Measurements from ENCODE around the gene TRIM15. TPM values are rescaled to one million over a fixed set of nuclear protein-coding genes. Genes with fewer than 3 reads are reported as not detected.

The TRIM15 gene
- total RNA-seq, 1 donor from 2014 or later: not detected

DNA sequence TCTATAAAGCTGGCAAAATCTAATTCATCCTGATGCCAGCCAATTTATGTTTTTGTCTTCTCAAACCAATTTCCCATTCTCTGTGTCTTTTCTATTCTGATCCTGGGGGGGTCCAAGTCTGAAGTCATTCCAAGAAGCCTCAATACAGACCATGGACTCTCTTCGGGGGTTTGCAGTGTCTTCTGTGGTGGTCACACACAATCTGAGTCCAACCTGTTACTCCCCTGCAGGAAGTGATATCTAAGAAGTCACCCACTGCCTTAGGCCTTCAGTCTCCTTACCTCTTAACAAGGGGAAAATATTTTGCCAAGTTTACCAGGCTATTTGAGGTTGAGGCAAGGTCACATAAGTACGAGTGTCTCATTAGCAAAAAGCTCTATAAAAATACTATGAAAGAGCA lies 48.0 kb downstream of the TRIM15 start:
- Mint-ChIP-seq H3K27me3 (ENCODE audit: low read depth) (no peaks in the 10 kb centered on the region), H3K9me3 (no peaks in the 10 kb centered on the region), H3K4me3 (peak overlapping the region; percentile 98), H3K36me3 (ENCODE audit: low read depth) (no peaks in the 10 kb centered on the region), H3K4me1 (peaks cover 67% of the 10 kb centered on the region), H3K27ac (ENCODE audit: unreplicated experiment) (no peak overlapping the region)
- TF ChIP-seq, protein P1, sequence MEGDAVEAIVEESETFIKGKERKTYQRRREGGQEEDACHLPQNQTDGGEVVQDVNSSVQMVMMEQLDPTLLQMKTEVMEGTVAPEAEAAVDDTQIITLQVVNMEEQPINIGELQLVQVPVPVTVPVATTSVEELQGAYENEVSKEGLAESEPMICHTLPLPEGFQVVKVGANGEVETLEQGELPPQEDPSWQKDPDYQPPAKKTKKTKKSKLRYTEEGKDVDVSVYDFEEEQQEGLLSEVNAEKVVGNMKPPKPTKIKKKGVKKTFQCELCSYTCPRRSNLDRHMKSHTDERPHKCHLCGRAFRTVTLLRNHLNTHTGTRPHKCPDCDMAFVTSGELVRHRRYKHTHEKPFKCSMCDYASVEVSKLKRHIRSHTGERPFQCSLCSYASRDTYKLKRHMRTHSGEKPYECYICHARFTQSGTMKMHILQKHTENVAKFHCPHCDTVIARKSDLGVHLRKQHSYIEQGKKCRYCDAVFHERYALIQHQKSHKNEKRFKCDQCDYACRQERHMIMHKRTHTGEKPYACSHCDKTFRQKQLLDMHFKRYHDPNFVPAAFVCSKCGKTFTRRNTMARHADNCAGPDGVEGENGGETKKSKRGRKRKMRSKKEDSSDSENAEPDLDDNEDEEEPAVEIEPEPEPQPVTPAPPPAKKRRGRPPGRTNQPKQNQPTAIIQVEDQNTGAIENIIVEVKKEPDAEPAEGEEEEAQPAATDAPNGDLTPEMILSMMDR (conservative IDR thresholded peaks at IDR 0.05): no peak
- no peak for DNase-seq (ENCODE audit: low read depth, low spot score)

DNA sequence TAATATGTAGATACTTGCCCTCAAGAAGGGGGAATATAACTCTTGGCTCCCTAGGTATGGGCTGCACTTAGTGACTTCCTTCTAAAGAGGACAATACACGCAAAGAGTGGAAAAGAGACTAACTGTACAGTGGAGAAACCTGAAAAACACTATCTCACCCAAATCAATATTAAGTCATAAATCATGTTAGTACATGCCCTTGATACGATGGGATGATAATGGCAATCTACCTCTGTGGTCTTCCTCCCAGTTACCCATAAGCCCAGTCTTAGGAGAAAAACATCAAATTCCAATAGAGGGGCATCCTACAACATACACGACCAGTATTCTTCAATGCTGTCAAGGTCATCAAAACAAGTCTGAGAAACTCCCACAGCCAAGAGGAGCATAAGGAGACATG lies 48.6 kb downstream of the TRIM15 start:
- Mint-ChIP-seq H3K27ac (ENCODE audit: unreplicated experiment) (no peak overlapping the region), H3K27me3 (ENCODE audit: low read depth) (no peaks in the 10 kb centered on the region), H3K9me3 (no peaks in the 10 kb centered on the region), H3K4me3 (peak overlapping the region; percentile 98), H3K4me1 (peaks cover 64% of the 10 kb centered on the region), H3K36me3 (ENCODE audit: low read depth) (no peaks in the 10 kb centered on the region)
- DNase-seq (ENCODE audit: low read depth, low spot score): no peak
- TF ChIP-seq, protein P1 (conservative IDR thresholded peaks at IDR 0.05): no peak

DNA sequence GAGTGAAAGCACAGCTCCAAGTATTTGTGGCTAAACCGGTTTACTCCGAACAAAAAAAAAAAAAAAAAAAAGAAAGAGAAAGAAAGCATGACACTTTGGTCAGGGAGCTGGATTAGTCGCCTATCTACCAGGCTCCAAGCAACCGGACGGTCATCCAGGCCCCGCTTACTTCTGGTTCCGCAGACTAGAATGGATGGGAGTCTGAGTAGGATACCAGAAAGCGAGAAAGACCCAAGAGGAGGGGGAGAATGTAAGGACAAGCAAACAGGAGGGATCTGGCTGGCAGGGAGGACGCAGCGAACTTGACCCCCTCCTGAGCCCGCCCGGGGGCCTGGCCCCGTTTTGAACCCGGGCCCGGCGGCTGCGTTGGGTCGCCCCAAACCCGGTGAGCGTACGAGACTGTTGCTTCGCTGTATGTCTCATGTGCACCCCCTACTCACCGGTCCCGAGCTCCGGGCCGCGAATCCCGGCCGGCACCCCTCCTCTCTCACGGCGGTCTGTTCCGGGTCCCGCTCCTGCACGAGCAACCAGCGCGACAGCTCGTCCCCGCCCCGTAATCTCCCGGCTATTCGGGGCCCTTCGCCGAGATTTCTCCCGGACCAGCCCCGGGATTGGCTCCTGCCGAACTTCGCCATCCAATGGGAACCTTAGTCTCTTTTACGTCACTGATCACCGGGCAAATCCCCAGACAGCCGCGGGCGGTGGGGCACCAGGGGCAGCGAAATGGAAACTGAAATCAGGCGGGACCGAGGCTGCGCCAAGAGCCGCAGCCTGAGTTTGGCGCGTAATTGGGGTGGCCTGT lies 49.7 kb downstream of the TRIM15 start, which contains the start of gene TRIM26:
TSS of gene TRIM26 (minus strand) at position 542 of the 802 bp plus-strand sequence. CDS start 14,303 bp downstream, outside the sequence.
- peak within 1 kb of the TSS; percentile 96 for H3K27ac Mint-ChIP-seq (ENCODE audit: unreplicated experiment)
- peaks cover 55% of the 10 kb centered on the region for H3K4me1 Mint-ChIP-seq
- peak; percentile 94 for DNase-seq (ENCODE audit: low read depth, low spot score)
- H3K9me3 Mint-ChIP-seq: no peaks in the 10 kb centered on the region
- no peaks in the 10 kb centered on the region for H3K27me3 Mint-ChIP-seq (ENCODE audit: low read depth)
- H3K36me3 Mint-ChIP-seq (ENCODE audit: low read depth): no peaks in the 10 kb centered on the region
- H3K4me3 Mint-ChIP-seq: peak within 1 kb of the TSS; percentile 98
- TF ChIP-seq, protein P1 (conservative IDR thresholded peaks at IDR 0.05): no peak

DNA sequence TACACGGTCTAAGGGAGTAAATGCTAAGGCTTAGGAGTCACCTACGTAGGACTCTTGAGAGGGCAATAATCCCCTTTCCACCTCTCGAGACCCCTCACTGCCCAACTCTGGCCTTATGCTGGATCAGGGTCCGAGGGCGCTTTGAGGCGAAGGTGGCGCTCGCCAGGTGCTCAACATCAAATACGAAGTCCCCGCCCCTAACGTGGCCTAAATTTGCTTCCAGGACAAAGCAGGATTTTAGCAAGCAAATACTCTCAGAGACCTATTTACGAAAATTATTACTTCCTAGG lies 50.3 kb downstream of the TRIM15 start:
- Mint-ChIP-seq H3K36me3 (ENCODE audit: low read depth) (no peaks in the 10 kb centered on the region), H3K27ac (ENCODE audit: unreplicated experiment) (peak overlapping the region; percentile 96), H3K4me3 (peak overlapping the region; percentile 98), H3K9me3 (no peaks in the 10 kb centered on the region), H3K27me3 (ENCODE audit: low read depth) (no peaks in the 10 kb centered on the region), H3K4me1 (peaks cover 51% of the 10 kb centered on the region)
- no peak for DNase-seq (ENCODE audit: low read depth, low spot score)
- TF ChIP-seq, protein P1 (conservative IDR thresholded peaks at IDR 0.05): no peak

DNA sequence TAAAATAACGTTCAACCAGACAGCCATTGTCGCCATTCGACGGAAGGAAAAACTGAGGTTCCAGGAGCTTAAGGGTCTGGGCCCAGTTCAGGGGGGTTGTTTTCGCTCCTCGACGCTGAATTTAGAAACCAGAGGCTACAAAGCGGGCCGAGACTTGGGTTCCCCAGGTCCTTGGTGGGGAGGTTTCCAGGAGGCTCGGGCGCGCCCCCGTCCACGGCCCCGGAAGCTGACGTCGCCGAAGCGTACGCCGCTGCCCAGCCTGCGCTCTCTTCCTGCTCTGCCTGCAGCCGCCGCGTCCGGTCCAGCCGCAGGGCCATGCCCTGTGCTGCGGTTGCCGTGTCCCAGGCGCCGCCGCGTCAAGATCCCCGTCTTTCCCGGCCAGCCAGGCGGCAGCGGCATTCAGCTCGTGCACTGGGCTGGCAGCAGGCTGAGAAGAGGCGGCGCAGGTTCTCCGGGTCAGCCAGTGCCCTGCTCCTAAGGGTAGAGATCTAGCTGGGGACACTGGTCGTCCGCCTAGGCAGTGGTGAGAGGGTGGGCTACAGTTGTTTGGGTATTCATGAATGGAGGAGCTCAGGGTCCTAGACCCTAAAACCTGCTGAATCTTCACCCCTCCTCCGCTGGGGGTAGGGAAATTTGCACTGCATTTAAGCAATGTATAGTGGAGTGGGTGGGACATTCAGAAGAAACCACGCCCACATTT lies 50.8 kb downstream of the TRIM15 start:
- Mint-ChIP-seq H3K4me1 (peaks cover 48% of the 10 kb centered on the region), H3K4me3 (peak overlapping the region; percentile 98), H3K27ac (ENCODE audit: unreplicated experiment) (peak overlapping the region; percentile 96), H3K27me3 (ENCODE audit: low read depth) (no peaks in the 10 kb centered on the region), H3K36me3 (ENCODE audit: low read depth) (no peaks in the 10 kb centered on the region), H3K9me3 (no peaks in the 10 kb centered on the region)
- TF ChIP-seq, protein P1 (conservative IDR thresholded peaks at IDR 0.05): no peak
- peak; percentile 52 for DNase-seq (ENCODE audit: low read depth, low spot score)
